Kasumi-1 (cell line): Measurements from ENCODE around the gene UBE2L3.
"Not testable (repeated sequence)": the region's sequence is repeated elsewhere in the genome, so short reads cannot be mapped to it uniquely, and the experiment has no call there.

Experiments
- DNase-seq, 2 experiments: peaks; one replicate each; lab custom pipeline; 2025; lab: John Stamatoyannopoulos, UW

UBE2L3 gene

DNA sequence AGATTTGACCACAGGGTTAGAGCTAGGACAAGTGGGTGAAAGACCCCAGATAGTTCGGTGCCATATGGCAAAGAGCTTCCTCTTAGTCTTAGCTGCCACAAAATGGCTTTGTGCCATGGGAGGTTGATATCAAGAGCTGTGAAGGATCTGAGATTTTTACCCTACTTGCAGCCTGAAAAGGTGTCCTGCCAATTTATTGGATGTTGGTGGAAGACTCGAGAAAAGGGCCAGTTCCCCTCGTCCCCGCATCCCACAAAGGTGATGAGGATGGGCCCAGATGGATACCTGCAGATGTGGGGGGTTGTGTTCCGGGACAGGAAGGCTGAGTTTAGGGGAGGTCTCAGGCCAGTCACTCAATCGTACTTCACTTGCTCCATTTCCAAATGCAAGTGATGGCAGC is 35.1 kb downstream of the UBE2L3 start:
- no peak for DNase-seq

DNA sequence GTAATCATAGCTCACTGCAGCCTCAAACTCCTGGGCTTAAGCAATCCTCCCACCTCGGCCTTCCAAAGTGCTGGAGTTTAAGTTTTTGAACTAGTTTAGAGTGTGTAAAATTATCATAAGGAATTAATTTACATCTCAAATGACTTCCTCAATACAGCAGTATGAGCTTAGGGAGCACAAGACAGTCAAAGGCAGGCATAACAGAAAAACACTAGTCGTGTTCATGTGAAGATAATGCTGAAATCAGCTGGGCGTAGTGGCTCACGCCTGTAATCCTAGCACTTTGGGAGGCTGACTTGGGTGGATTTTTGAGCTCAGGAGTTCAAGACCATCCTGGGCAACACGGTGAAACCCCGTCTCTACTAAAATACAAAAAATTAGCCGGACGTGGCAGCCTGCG is 36.5 kb downstream of the UBE2L3 start:
- peak in 1 of 2 experiments; percentile 11 for DNase-seq

DNA sequence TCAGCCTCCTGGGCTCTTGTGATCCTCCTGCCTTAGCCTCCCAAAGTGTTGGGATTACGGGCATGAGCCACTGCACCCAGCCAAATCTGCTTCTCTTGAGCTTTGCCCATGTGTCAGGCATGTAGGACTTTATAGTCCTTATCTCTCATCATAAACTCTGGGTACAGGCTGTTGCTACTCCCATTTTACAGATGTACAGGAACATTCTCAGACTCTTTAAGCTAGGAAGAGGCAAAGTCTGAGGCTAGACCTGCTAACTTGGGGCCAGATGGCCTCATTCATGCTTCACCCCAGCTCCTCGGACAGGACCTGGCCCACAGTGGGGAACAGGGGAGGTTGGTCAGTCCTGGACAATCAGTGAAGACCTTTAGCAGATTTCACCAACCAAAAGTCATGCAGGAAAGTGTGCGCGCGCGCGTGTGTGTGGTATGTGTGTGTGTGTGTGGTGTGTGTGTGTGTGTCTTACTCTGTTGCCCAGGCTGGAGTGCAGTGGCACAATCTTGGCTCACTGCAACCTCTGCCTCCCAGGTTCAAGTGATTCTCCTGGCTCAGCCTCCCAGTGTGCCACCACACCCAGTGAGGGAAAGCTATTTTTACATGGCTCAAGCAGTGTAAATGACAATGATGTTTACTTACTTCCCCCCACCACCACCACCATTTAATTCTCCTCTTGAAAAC is 38.5 kb downstream of the UBE2L3 start:
- no peak for DNase-seq

DNA sequence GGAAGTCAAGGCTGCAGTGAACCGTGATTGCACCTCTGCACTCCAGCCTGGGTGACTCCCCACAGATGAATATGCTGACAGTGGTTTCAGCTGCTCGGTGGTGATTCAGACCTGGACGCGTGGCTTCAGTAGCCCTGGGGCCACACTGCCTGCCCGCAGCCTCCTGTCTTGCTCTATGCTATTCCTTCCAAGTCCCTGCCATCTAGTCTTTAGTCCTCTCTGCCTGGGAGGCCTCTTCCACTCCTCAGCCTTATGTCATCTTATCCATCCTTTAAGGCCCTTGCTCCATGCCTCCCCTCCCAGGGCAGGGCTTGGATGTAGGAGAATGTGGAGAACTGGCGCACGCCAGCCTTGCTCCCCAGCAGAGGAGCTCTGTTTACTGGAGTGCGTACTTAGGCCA is 39.3 kb downstream of the UBE2L3 start:
- DNase-seq: no peak

DNA sequence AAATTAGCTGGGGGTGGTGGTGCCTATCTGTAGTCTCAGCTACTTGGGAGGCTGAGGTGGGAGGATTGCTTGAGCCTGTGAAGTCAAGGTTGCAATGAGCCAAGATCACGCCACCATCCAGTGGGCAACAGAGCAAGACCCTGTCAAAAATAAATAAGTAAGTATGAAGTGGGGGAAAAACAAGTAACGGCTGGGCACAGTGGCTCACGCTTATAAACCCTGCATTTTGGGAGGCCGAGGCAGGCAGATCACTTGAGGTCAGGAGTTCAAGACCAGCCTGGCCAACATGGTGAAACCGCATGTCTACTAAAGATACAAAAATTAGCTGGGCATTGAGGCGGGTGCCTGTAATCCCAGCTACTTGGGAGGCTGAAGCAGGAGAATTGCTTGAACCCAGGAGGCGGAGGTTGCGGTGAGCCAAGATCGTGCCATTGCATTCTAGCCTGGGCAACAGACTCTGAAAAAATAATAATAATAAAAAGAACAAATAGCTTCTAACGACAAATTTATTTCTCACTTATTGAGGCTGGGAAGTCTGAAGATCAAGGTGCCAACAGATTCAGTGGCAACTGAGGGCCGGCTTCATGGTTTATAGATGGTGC is 42.1 kb downstream of the UBE2L3 start:
- DNase-seq: not testable (repeated sequence)

DNA sequence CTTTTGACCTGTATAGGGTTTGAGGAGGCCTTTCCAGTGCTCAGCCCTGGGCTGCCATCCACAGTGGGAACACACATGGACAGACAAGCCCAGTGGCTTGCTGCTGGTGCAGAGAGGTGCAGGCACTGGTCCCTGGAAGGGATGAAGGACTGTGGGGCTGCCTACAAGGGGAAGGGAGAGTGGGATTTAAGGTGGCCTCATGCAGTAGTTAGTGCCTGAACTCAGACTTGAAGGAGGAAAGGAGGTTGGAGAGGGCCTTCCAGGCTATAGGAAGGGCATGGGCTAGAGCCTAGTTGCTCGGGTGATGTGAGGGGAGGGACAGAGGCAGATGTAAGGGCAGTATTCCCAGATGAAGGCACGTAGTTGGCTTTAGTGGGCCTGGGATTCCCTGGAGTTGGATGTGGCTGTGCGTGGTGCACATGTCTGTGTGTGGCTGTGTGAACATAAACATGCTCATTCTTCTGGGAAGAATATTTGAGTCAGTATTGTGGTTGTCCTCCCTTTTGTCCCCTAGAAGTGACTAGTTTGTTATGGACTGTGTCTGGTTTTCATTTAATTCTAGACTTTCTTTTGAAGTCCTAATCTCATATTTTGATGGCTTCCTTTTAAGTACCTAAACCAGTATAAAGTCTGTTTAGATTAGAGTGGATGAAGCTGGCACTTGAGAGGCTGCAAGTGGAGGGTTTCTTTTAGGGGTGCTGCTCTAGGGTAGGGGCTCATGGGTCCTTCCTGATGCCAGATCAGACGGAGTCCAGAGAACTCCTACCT is 43.9 kb downstream of the UBE2L3 start:
- DNase-seq: no peak

DNA sequence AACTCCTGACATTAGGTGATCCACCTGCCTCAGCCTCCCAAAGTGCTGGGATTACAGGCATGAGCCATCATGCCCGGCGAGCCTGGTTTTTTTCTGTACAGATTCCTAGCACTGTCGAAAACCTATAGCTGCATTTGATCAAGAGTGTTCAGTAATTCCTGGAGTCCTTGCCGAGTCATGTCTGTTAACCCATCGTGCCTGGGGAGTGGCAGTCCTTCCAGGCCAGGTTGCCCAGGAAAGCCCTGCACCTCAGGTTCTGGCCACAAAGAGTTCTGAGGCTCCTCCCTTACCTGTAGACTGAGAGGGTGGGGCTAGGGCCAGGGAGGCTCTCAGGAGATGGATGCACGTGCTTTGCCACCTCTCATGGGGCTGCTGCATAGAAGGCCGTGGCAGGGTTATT is 45.3 kb downstream of the UBE2L3 start:
- DNase-seq: no peak

DNA sequence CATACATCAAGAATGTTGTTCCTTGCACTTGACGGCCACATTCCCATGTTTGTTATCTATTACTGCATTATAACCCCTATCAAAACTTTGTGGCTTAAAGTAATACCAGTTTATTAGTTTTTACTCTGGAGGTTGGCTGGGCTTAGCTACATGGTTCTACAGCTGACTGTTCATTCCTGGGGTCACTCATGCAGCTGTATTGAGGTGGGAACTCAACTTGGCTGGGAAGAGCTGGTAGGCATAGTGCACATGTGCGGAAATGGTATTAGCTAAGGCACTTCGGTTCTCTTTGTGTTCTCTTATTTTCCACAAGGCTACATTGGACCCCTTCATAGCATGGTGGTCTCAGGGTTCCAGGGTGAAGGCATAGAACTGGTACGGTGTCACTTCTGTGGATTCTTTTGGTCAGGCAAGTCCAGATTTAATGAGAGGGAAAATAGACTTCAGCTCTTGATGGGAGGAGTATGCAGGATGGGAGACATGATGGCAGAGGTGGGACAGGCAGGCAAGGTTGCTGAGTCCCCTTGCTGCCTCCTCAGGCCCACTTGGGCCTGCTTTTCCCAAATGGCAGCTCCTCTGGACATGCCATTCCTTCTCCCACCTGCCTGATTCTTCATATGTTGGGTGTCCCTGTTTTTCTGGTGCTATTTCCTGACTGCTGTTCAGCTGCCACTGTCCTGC is 46.2 kb downstream of the UBE2L3 start:
- no peak for DNase-seq

DNA sequence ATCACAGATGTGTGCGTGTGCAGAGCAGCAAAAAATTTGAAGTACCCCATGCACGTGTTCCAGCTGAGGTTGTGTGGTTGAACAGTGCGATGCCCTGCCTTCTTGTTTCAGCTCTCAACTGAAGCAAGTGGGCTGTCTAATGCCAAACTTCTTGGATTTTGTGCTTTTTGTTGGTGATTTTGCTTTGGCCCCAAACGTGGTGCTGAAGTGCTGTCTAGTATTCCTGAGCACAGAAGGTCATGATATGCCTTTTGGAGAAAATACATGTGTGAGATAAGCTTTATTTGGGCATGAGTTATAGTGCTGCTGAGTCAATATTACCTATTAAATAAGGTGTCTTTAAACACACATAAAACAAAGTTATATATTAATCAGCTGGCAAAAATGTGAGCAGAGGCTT is 48.2 kb downstream of the UBE2L3 start:
- no peak for DNase-seq

DNA sequence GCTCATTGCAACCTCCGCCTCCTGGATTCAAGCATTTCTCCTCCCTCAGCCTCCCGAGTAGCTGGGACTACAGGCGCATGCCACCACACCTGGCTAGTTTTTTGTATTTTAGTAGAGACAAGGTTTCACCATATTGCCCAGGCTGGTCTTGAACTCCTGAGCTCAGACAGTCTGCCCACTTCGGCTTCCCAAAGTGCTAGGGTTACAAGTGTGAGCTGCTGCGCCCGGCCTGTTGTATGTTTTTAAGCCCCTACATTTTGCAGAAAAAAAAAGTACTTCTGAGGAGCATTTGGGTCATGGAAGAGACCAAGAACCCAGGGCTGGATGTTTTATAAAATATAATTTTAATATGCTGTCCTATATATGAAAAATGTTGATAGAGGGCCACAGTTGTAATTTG is 49.8 kb downstream of the UBE2L3 start:
- not testable (repeated sequence) for DNase-seq

DNA sequence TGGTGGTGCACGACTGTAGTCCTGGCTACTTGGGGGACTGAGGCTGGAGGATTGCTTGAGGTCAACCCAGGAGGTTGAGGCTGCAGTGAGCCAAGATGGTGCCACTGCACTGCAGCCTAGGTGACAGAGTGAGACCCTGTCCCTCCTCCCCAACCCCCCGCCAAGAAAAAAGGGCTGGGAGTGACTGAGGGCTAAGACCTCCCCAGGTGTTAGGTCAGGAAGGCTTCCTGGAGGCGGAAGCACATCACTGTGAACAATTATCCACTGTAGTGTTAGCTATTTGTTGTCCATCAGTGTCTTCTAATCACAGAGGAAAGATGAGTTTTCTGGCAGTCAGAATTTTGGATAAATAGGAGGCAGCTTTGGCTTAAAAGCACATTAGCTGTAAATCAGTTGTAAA is 53.5 kb downstream of the UBE2L3 start:
- DNase-seq: no peak

DNA sequence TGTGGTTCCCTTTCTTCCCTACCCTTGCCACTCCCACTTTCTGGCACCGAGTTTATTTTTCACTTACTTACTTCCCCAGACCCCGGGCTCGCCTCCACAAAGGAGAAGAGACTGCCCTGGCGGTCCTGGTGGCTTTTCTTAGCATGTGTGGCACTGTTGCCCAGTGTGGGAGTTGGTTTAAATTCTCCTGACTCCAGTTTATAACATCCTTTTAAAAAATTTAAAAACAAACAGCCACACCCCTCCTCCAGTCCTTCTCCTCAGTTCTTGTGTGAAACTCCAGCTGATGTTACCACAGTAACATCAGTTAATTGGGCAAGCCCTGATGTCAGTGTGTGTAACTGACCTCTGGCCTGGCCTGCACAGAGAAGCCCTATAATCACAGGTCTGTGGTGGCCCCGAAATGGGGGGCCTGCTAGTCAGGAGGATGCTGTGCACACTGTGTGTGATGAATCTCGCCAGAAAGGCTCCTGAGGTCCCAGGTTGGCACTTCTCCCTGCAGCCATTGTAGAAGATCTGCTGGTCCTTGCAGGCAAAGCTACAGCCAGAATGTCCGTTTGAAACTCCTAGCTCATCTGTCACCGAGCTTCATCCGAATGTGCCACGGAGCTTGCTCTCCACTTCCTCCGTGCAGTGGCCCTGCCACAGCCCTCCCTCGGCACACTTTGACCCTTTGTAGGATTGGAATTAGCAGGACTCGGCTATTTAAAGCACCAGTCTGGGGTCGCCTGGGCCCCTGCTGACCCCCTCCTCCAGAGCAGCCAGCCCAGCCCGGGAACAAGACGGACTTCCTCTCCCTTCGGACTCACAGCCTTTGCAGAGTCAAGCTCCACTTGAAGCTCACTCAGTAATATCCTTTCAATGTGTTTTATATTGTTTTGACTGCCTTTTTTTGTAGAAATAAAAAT is 54.8 kb downstream of the UBE2L3 start:
- peak; percentile 51 to 74 for DNase-seq

DNA sequence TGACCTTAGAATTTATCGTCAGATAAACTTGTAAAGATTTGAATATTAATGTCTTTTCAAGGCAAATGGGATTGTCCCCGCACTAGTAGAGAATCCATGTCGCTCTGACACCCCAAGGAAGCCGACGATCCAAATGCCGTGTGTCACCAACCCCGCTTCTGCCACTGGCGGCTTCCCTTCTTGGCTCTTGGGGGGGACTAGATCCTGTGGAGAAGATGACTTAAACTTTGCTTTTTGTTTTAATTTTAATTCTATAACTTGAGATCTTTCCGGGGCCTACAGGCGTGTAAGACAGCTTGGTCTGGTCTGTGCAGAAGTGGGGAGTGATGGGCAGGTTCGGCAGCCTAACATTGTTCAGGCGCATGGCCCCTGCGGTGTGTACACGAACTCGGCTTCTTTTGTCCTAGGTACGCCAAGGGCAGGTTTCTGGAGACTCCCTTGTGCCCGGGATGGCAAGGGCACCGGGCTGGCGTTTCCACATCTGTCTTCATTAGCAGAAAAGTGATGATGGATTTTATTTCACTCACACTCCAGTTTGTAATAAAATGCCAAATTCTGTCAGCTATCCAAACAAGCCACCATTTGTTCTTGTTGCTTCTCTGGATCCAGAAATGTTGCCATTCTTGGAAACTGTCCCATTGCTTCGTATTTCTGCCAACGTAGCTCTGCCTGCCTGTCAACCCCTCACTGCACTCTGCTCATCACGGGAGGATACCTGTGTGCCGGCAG is 55.6 kb downstream of the UBE2L3 start:
- no peak for DNase-seq

DNA sequence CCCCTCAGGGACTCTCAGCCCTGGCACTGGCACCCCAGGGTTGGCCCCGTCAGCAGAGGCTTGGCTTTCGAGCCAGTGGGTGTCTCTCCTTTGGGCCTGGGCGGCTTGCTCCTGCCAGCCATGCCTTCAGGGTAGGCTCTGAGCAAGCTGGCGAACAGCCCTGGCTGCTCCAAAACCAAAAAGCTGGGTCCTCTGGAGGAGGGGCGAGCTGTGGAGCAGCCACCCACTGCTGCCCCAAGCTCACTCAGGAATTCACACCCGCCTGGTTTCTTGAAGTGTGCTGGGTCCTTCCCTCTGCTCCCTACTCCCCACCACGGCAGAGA is 56.1 kb downstream of the UBE2L3 start:
- no peak for DNase-seq

DNA sequence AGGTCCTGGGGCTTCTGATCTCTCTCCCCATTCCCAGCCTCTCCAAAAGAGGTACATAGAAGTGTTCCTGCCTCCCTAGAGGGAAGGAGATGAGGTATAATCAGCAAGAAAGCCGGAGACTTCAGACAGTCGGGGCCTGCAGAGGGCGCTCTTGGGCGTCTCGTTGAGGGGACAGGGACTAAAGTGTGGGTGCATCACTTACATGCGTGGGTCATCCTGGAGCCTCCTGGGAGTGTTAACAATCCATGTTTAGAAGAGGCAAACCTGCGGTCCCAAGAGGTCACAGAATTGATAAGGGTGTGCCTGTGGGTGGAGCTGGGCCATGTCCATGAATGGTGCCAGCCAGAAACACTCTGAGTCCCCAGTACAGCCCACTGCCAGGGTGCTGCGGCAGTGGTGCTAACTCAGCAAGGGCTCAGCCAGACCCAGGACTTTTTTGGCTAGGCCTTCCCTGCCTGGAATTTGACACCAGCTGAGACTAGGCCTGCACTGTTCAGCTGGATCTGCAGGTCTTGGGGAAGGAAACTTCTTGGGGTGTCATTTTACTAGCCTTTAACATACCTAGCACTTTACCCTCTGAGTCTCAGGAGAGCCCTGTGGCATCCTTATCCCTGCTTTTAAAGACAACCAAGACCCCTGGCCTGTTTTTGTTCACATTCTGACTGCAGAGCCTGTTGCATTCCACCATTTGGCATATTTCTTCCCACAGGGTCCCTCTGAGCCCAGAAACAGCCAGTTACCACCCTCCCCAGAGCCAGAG is 56.8 kb downstream of the UBE2L3 start:
- peak; percentile 36 to 47 for DNase-seq

DNA sequence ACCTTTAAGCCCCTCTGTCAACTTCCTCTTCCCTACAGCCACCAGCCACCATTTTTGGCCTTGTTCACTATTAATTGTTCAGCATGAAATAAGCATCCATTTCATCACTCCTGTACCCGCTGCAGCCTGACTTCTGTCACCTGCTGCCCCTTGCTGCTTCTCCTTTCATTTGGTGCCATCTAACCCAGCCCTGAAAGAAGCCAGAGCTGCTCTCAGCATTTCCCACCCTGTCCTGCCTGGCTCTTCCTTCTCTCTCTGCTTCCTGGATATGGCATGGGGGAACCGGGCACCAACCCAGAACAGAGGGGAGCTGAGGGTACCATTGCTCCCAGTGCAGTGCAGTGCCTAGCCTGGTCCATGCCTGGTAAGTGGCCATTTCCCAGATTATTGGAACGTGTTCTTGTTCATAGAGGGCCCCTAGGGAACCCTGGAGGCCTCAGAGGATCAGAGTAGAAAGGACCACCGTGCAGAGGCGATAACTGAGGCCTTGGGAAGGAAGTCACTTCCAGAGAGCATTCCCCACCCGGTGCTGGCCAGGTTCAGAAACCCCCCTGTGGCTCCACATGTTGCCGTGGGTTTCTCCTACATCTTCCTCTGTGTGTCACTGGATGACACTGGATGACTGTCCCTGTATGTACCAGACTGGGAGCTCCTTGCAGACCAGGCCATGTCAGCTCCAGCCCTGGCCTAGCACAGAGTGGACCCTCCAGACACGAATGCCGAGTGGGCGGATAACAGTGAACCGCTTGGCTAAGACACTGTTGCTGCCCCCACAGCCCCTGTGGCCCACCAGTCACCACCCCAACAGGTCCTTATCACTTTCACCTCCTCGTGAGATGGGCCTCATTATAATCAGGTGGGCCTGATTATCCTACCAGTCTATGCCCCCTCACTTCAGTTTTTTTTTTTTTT is 57.6 kb downstream of the UBE2L3 start:
- DNase-seq: peak in 1 of 2 experiments; percentile 34

DNA sequence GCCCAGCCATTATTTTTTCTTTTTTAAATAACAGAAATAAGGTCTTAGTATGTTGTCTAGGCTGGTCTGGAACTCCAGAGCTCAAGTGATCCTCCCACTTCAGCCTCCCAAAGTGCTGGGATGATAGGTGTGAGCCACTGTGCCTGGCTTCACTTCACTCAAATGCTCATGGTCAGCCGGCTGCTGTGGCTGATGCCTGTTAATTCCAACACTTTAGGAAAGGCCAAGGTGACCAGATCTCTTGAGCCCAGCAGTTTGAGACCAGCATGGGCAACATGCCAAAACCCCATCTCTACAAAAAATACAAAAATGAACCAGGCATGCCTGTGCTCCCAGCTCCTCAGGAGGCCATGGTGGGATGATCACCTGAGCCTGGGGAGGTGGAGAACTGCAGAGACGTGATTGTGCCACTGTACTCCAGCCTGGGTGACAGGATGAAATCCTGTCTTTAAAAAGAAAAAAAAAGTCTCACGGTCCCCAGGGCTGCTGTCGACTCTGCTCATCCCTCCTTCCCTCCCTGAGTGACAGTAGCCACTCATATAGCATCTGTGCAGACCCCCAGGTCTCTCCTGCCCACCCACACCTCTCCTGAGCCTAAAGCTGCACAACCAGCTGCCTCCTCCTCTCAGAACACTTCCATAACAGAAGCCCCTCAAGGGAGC is 58.7 kb downstream of the UBE2L3 start:
- peak in 1 of 2 experiments; percentile 9 for DNase-seq

DNA sequence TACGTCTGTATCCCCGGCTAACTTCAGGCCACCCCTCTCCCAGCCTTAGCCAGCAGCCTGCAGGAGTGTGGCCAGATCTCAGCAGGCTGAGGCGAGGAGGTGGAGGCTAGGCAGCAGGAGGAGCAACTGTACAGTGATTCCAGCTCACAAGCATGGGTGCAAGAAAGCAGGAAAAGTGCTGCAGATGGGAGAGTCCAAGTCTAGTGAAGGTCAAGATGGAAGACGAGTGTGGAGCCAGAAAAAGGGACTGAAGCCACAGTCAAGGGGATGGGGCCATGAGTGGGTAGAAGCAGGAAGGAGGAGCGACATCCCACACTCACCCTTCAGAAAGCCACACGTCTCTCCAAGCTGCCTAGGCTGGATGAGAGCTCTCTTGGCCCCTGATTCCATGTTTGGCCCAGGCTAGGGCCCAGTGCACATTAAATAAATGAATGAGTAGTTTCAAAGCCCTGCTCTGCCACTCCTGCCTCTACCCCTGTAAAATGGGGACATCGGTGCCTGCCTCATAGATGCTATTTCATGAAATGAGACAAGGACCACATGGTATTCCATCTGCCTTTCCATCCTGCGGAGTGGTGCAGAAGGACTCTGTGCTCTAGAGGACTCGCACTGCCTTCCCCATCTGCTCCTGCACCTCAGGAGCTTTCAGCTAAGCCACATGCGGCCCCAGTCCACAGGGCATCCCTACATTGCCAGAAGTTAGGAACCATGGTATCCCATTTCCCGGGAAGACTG is 59.4 kb downstream of the UBE2L3 start:
- DNase-seq: no peak
